Inferior parietal cortex (tissue), 1 donor: ENCODE data around the gene LRRC55.

Source experiments
- DNase-seq: peaks from one replicate; pipeline ENCODE4 v3.0.0-alpha.2; 2016; ENCODE audit errors: extremely low spot score

The LRRC55 gene

GRCh38 chr11:57202281-57202680 lies 20.5 kb downstream of the LRRC55 start:
- no peak for DNase-seq

- DNase-seq: no peak
These were observed 21.6 kb downstream of the LRRC55 start for GRCh38 chr11:57203359-57203758.

DNA sequence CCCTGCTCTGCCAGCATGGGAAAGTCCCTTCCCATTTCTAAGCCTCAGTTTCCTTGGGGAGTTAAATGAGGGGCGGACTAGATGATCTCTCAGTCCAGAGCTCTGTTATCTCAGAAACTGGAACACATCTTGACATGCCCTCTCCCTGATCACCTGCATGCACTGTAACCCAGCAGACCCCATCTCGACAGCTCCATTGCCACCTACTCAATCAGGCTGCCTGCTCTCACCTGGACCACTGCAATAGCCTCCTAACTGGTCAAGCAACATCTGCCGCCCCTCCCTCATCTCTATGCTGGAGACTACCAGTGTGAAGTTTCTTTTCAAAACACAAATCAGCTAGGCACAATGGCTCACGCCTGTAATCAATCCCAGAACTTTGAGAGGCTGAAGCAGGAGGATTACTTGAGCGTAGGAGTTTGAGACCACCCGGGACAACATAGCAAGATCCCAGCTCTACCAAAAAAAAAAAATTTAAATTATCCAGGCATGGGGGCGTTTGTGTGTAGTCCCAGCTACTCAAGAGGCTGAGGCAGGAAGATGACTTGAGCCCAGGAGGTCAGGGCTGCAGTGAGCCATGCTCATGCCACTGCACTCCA lies 22.2 kb downstream of the LRRC55 start:
- DNase-seq: no peak

DNA sequence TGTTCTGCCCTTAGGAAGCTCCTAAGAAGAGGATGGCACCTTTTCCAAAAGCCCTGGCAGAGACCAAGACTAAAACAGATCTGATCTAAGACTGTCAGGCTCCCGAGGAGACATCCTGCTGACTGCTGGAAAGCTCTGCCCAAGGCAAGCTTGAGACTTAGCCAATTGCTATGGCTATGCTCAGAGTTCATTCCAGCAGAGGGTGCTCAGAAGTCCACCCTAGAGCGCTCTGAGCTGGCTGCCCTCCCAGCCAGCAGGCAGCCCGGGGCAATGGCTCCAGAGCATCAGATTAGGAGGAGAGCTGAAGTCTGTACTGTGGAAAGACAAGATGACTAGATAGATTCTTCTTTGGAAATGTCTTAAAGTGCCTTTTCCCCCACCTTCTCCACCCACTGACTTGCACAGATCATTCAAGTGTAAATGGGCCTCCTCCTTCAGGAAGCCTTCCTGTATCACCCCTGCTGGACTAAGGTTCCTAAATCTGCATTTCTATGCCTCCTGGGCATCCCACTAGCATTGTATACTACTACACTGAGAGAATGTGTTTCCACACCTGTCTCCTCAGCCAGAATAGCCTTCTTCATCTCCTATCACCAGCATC lies 23.4 kb downstream of the LRRC55 start:
- no peak for DNase-seq

- DNase-seq: no peak
These were observed 25.4 kb downstream of the LRRC55 start for GRCh38 chr11:57207168-57207567.

DNA sequence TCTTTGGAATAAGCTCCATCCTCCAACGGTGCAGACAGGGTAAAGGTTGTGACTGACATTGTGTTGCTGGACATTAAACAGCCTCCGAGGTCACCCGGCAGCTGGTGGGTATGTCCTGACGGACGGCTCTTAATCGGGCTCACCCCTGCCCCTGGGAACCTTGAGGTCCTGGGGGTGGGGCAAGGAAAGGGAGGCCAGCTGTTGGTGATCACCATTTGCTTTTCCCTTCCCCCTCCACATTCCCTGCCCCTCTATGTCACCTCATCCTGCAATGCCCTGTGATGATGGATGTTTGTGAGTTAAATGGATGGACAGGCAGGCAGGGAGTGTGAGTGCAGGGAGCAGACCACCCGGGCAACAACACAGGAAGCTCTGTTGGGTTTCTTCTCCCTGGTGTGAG lies 29.0 kb downstream of the LRRC55 start:
- no peak for DNase-seq

GRCh38 chr11:57213342-57214097 lies 31.8 kb downstream of the LRRC55 start:
- no peak for DNase-seq

DNA sequence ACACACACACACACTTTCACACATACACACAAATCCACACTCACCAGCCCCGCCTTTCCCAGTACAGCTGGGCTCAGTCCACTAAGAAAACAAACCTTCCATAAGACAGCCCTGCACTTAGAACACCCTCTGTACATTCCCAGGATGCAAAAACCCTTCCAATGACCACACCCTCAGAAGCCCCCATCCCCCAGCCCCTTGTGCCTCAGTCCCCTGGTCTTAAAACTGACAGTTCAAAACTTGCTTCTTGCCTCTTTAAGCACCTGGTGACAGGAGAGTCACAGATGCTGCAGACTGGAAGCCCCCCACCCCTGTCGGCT lies 32.3 kb downstream of the LRRC55 start:
- DNase-seq: no peak

DNA sequence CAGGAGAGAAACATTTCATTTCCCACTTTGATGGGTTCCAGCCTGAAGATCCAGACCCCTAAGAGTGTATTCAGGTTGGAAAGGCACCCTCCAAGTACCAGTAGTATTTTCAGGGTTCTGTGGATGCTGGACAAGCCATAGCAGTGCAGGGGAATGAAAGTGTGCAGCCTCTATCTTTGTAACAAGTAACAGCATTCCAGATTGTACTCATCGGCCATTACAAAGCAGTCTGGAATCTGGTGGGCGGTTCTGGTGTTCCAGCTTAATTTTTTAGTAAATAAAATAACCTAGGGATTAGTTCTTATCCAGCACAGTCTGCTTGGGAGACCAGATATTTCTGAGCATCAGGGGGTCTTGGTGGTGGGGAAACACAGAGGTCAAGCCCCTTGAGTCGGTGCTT lies 32.7 kb downstream of the LRRC55 start:
- no peak for DNase-seq

DNA sequence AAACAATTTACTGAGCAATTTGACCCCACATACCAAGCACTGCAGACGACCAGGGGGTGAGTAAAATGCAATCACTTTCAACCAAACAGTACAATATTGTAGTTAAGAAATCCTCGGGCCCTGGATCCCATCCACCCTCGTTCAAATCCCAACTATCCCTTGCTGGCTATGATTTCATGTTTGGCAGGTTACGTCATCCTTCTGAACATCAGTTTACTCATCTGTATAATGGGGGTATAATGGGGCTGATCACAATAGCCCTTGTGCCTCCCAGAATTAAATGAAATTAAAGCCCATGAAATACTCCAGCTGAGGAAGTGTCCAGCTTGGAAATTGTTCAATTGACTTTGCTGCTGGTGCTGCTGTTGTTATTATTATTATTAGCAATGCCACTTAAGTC lies 34.7 kb downstream of the LRRC55 start:
- no peak for DNase-seq

- DNase-seq: no peak
These were observed 35.3 kb downstream of the LRRC55 start for GRCh38 chr11:57217053-57217452.

GRCh38 chr11:57219021-57219627 lies 37.4 kb downstream of the LRRC55 start:
- no peak for DNase-seq

DNA sequence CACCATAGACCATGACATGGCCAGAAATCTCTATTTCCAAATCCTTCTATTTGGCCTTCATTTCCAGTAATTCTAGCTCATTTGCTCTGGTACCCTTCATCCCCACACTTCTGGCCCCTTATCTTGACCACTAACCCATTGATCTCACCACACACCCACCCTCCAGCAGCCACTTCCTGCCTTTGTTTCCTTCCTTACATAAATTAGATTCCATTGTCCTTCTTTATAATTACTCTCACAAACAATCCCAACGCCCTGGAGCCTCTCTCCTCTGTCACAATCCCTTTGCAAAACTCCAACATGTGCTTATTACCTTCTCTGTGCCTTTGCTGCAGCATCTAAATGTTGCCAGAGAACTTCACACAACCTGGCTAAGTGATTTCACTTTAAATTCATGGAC lies 40.5 kb downstream of the LRRC55 start:
- no peak for DNase-seq

DNA sequence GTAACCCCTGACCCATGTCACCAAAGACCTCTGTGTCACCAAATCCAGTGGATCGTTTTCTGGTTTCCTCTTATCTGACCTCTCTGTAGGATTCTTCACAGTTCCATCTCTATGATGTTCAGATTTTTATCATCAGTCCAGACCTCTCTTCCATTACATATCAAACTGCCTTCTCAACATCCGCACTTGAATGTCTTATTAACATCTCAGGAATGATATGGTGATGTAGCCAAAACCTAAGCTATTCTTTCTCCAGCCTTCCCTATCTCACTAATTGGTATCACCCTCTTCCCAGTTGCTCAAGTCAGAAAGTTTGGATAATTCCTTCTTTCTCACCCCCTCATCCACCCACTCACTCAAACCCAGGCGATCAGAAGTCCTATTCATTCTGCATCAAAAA lies 41.8 kb downstream of the LRRC55 start:
- no peak for DNase-seq

- no peak for DNase-seq
These were observed 42.4 kb downstream of the LRRC55 start for GRCh38 chr11:57224128-57224527.

- DNase-seq: no peak
These were observed 42.8 kb downstream of the LRRC55 start for GRCh38 chr11:57224537-57224936.

- no peak for DNase-seq
These were observed 46.8 kb downstream of the LRRC55 start for GRCh38 chr11:57228600-57228999.

DNA sequence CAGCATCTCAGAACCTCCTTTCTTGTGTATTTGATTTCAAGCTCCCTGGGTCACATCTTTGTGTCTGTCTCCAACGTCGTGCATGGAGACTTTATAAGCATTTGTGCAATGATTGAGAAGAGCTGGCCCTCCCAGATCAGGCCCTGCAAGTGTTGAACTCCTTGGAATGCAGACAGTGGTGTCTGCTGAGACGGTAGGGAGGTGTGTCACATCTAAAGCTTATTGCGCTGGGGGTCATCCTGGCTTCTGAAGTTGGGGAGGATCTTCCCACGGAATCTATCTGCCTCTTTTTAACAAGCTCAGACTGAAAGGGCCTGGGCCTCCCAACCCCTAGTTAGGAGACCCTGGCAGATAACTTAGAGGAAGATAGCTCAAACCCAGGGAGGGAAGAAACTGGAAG lies 48.6 kb downstream of the LRRC55 start:
- DNase-seq: no peak

GRCh38 chr11:57230791-57231538 lies 49.2 kb downstream of the LRRC55 start:
- no peak for DNase-seq

DNA sequence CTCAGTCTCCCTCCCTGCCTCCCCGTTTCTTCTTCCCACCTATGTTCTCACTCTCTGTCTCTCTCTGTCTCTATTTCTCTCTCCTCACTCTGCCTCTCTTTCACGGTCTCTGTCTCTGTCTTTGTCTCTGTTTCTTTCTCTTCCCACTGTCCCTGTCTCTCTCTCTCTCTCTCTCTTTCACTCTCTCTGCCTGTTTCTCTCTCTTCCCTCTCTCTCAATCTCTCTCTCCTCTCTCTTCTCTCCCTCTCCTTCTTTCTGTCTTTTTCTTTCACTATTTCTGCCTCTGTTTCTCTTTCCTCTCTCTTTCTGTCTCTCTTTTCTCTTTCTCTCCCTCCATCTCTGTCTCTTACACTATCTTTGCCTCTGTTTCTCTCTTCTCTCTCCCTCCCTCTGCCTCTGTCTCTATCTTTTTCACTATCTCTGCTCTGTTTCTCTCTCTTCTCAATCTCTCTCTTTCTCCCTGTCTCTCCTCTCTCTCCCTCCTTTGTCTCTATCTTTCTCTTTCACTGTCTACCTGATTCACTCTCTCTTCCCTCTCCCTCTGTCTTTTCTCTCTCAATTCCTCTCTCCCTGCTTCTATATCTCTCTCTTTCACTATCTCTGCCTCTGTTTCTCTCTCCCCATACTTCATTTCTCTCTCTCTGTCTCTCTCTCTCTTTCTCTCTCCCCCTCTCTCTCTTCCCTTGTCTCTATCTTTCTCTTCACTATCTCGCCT lies 49.9 kb downstream of the LRRC55 start:
- DNase-seq: no peak

- DNase-seq: no peak
These were observed 51.9 kb downstream of the LRRC55 start for GRCh38 chr11:57233702-57234101.
